ENCODE data around the gene STYXL2.
A peak's percentile ranks its signal among the peaks of the same experiment; 100 is the strongest.

Gene STYXL2

GRCh38 chr1:167093846-167094516, at the start of gene STYXL2:
STYXL2 (plus strand) TSS chr1:167094075; CDS start chr1:167094850, 775 bp downstream.
- no peak for TF ChIP-seq CTCF (IDR thresholded peaks at IDR 0.05; ENCODE audit: low read depth, low read length, missing control alignments)
- no peak for DNase-seq (ENCODE audit: extremely low read depth, low read depth)
- H3K4me3 ChIP-seq (replicated peaks; ENCODE audit: low read depth, low read length), result no peak within 1 kb of the TSS

DNA sequence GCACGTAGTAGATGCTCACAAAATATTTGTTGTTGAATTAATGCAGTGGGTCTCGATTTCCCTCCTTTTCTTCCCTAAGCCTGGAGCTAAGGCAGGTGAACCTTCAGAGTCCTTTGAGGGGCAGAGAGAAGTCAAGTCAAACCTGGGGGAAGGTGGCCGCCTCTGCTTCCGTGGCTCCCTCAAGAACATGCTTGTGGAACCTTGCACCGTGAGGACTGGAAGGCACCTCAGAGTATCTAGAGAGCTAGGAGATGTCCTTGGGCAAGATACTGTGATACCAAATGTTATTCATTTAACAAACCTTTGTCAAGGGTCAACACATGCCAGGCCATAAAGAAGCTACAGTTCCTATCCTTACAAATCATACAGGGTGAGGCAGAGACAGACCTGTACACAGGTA, 42.0 kb upstream of the STYXL2 start:
- no peak for TF ChIP-seq CTCF (IDR thresholded peaks at IDR 0.05; ENCODE audit: low read depth, low read length, missing control alignments)
- no peak for DNase-seq (ENCODE audit: extremely low read depth, low read depth)
- no peak overlapping the region for H3K4me3 ChIP-seq (replicated peaks; ENCODE audit: low read depth, low read length)

- no peak overlapping the region for H3K4me3 ChIP-seq (replicated peaks; ENCODE audit: low read depth, low read length)
- DNase-seq (ENCODE audit: extremely low read depth, low read depth), result no peak
- peak; percentile 38 for TF ChIP-seq CTCF (IDR thresholded peaks at IDR 0.05; ENCODE audit: low read depth, low read length, missing control alignments)
Measured at GRCh38 chr1:167052389-167052788, 41.5 kb upstream of the STYXL2 start.

GRCh38 chr1:167054531-167054930, 39.3 kb upstream of the STYXL2 start:
- no peak for DNase-seq (ENCODE audit: extremely low read depth, low read depth)
- no peak for TF ChIP-seq CTCF (IDR thresholded peaks at IDR 0.05; ENCODE audit: low read depth, low read length, missing control alignments)
- H3K4me3 ChIP-seq (replicated peaks; ENCODE audit: low read depth, low read length), result no peak overlapping the region

DNA sequence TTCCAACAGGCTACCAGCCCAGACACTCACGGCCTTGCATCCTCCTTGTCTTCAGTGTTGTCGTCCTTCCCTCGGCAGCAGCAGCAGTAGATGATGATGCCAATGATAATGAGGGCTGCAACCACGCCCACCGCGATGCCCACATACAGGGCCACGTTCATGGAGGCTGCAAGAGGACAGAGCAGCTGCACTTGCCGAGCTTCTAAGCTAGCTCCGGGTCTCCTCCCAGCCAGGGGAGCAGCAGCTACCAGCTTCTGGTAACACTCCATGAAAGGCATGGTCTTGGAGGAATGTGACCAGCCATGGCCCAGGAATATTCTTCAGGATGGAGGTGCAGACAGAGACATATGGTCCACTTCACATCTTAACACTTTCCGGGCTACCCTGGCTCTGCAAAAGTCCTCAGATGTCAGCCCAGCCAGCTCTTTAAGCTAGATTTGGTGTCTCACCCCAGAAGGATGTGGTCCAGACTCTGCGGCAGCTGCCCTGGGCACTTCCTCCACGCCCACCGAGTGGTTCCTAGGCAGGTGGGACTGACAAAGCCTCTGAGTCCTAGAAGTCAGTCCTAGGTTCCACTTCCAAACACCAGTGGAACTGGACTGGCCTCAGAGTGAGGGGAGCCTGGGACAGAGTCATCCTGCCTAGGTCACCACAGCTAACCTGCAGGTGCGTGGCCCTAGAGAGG, 38.8 kb upstream of the STYXL2 start:
- no peak overlapping the region for H3K4me3 ChIP-seq (replicated peaks; ENCODE audit: low read depth, low read length)
- no peak for TF ChIP-seq CTCF (IDR thresholded peaks at IDR 0.05; ENCODE audit: low read depth, low read length, missing control alignments)
- no peak for DNase-seq (ENCODE audit: extremely low read depth, low read depth)

GRCh38 chr1:167056529-167057231, 37.2 kb upstream of the STYXL2 start:
- TF ChIP-seq CTCF (IDR thresholded peaks at IDR 0.05; ENCODE audit: low read depth, low read length, missing control alignments), result no peak
- H3K4me3 ChIP-seq (replicated peaks; ENCODE audit: low read depth, low read length), result no peak overlapping the region
- DNase-seq (ENCODE audit: extremely low read depth, low read depth), result no peak

Data from HFF-Myc (cell line).